T-helper 17 cell (primary cell): Measurements from ENCODE around the gene UBXN10. TPM values are rescaled to one million over a fixed set of nuclear protein-coding genes. Genes with fewer than 3 reads are reported as not detected.

Experiments
- ATAC-seq: fragments of 150-1000 bp; cut with Tn5 transposase; 2 replicates; pipeline ENCODE4 v1.10.0; 2021; ENCODE audit warnings: mild to moderate bottlenecking, moderate library complexity
- DNase-seq, 3 donors: peaks; one replicate each; pipeline versions ENCODE4 v3.0.0 to v3.0.0-alpha.2; 2020 to 2021
- H3K9me3 ChIP-seq: one replicate; pipeline ENCODE4 v1.7.0; 2013; ENCODE audit warnings: low read length, mild to moderate bottlenecking; ENCODE audit not compliant: control insufficient read depth, poor library complexity, severe bottlenecking
- H3K27ac Mint-ChIP-seq: one replicate; pipeline ENCODE4 v1.8.0; 2022; ENCODE audit warnings: mild to moderate bottlenecking, moderate library complexity, mixed read lengths
- H3K27me3 Mint-ChIP-seq: one replicate; pipeline ENCODE4 v1.8.0; 2022; ENCODE audit warnings: mixed read lengths
- H3K36me3 Mint-ChIP-seq: one replicate; pipeline ENCODE4 v1.8.0; 2022; ENCODE audit warnings: low read depth, mixed read lengths
- H3K4me1 Mint-ChIP-seq: one replicate; pipeline ENCODE4 v1.8.0; 2022; ENCODE audit warnings: mild to moderate bottlenecking, mixed read lengths
- H3K4me3 Mint-ChIP-seq: one replicate; pipeline ENCODE4 v1.8.0; 2022; ENCODE audit warnings: mild to moderate bottlenecking, moderate library complexity, mixed read lengths
- total RNA-seq, 4 donors: library from RNA in 2 of 4; stranded (reverse) in 2 of 4; gene quantifications; one replicate each; pipeline ENCODE4 v1.2.3 and lab custom pipeline; 2022 to 2026

The UBXN10 gene
- total RNA-seq, 2 donors from 2014 or later = 0.81 to 1.0 TPM

- Mint-ChIP-seq H3K27ac (no peak overlapping the region), H3K4me1 (peaks cover 19% of the 10 kb centered on the region), H3K4me3 (no peak overlapping the region), H3K27me3 (no peaks in the 10 kb centered on the region), H3K36me3 (no peaks in the 10 kb centered on the region)
- DNase-seq (no peak), ATAC-seq (no peak)
- H3K9me3 ChIP-seq = no peaks in the 10 kb centered on the region
These were observed 5.1 kb upstream of the UBXN10 start for GRCh38 chr1:20180844-20181207.

- no peaks in the 10 kb centered on the region for H3K9me3 ChIP-seq
- Mint-ChIP-seq H3K36me3 (no peaks in the 10 kb centered on the region), H3K27me3 (no peaks in the 10 kb centered on the region), H3K27ac (peak overlapping the region; percentile 24), H3K4me3 (no peak overlapping the region), H3K4me1 (peaks cover 32% of the 10 kb centered on the region)
- no peak for DNase-seq
- no peak for ATAC-seq
These were observed 3.5 kb upstream of the UBXN10 start for GRCh38 chr1:20182415-20182814.

GRCh38 chr1:20183035-20183434 lies 2.9 kb upstream of the UBXN10 start:
- Mint-ChIP-seq H3K36me3 (peaks cover 1% of the 10 kb centered on the region), H3K4me1 (peaks cover 37% of the 10 kb centered on the region), H3K27me3 (no peaks in the 10 kb centered on the region), H3K4me3 (no peak overlapping the region), H3K27ac (peak overlapping the region; percentile 24)
- no peaks in the 10 kb centered on the region for H3K9me3 ChIP-seq
- DNase-seq = no peak
- ATAC-seq = no peak

GRCh38 chr1:20183616-20184271 lies 2.2 kb upstream of the UBXN10 start:
- no peaks in the 10 kb centered on the region for H3K9me3 ChIP-seq
- Mint-ChIP-seq H3K27ac (peak overlapping the region; percentile 92), H3K27me3 (no peaks in the 10 kb centered on the region), H3K4me3 (no peak overlapping the region), H3K36me3 (peaks cover 4% of the 10 kb centered on the region), H3K4me1 (peaks cover 44% of the 10 kb centered on the region)
- DNase-seq (no peak), ATAC-seq (no peak)

- H3K4me1 Mint-ChIP-seq = peaks cover 51% of the 10 kb centered on the region
- H3K9me3 ChIP-seq = no peaks in the 10 kb centered on the region
- peak overlapping the region; percentile 92 for H3K4me3 Mint-ChIP-seq
- ATAC-seq (no peak), DNase-seq (no peak)
- no peaks in the 10 kb centered on the region for H3K27me3 Mint-ChIP-seq
- H3K27ac Mint-ChIP-seq = peak overlapping the region; percentile 92
- H3K36me3 Mint-ChIP-seq = peaks cover 4% of the 10 kb centered on the region
These were observed 1.4 kb upstream of the UBXN10 start for GRCh38 chr1:20184481-20184900.

- H3K27ac Mint-ChIP-seq = peak overlapping the region; percentile 92
- DNase-seq = peak; percentile 19 to 45 (median 35)
- peak; percentile 80 for ATAC-seq
- no peaks in the 10 kb centered on the region for H3K27me3 Mint-ChIP-seq
- peaks cover 4% of the 10 kb centered on the region for H3K36me3 Mint-ChIP-seq
- peaks cover 52% of the 10 kb centered on the region for H3K4me1 Mint-ChIP-seq
- H3K4me3 Mint-ChIP-seq = peak overlapping the region; percentile 92
- no peaks in the 10 kb centered on the region for H3K9me3 ChIP-seq
These were observed 681 bp upstream of the UBXN10 start for GRCh38 chr1:20184997-20185833.

- peaks cover 52% of the 10 kb centered on the region for H3K4me1 Mint-ChIP-seq
- peak in 1 of 3 donors; percentile 19 for DNase-seq
- peaks cover 4% of the 10 kb centered on the region for H3K36me3 Mint-ChIP-seq
- H3K9me3 ChIP-seq = no peaks in the 10 kb centered on the region
- H3K27ac Mint-ChIP-seq = peak overlapping the region; percentile 92
- peak overlapping the region; percentile 86 for H3K4me3 Mint-ChIP-seq
- ATAC-seq = peak; percentile 58
- H3K27me3 Mint-ChIP-seq = no peaks in the 10 kb centered on the region
These were observed 1.4 kb downstream of the UBXN10 start for GRCh38 chr1:20187103-20187812.

GRCh38 chr1:20187813-20188454 lies 2.0 kb downstream of the UBXN10 start:
- H3K27me3 Mint-ChIP-seq = no peaks in the 10 kb centered on the region
- DNase-seq = no peak
- ATAC-seq = no peak
- no peak overlapping the region for H3K27ac Mint-ChIP-seq
- H3K4me3 Mint-ChIP-seq = peak overlapping the region; percentile 86
- no peaks in the 10 kb centered on the region for H3K9me3 ChIP-seq
- peaks cover 4% of the 10 kb centered on the region for H3K36me3 Mint-ChIP-seq
- H3K4me1 Mint-ChIP-seq = peaks cover 52% of the 10 kb centered on the region

- Mint-ChIP-seq H3K36me3 (peaks cover 4% of the 10 kb centered on the region), H3K4me1 (peaks cover 49% of the 10 kb centered on the region), H3K27ac (no peak overlapping the region), H3K4me3 (peak overlapping the region; percentile 79), H3K27me3 (no peaks in the 10 kb centered on the region)
- DNase-seq = no peak
- H3K9me3 ChIP-seq = no peaks in the 10 kb centered on the region
- no peak for ATAC-seq
These were observed 2.5 kb downstream of the UBXN10 start for GRCh38 chr1:20188455-20188817.

- H3K36me3 Mint-ChIP-seq = peaks cover 4% of the 10 kb centered on the region
- no peaks in the 10 kb centered on the region for H3K9me3 ChIP-seq
- H3K27me3 Mint-ChIP-seq = no peaks in the 10 kb centered on the region
- no peak overlapping the region for H3K27ac Mint-ChIP-seq
- no peak overlapping the region for H3K4me3 Mint-ChIP-seq
- no peak for ATAC-seq
- H3K4me1 Mint-ChIP-seq = peaks cover 45% of the 10 kb centered on the region
- DNase-seq = no peak
These were observed 3.8 kb downstream of the UBXN10 start for GRCh38 chr1:20189664-20190063.

GRCh38 chr1:20190256-20191160 lies 4.6 kb downstream of the UBXN10 start:
- no peaks in the 10 kb centered on the region for H3K9me3 ChIP-seq
- Mint-ChIP-seq H3K36me3 (peaks cover 6% of the 10 kb centered on the region), H3K4me1 (peaks cover 41% of the 10 kb centered on the region), H3K27me3 (peaks cover 7% of the 10 kb centered on the region), H3K27ac (no peak overlapping the region), H3K4me3 (no peak overlapping the region)
- DNase-seq (no peak), ATAC-seq (no peak)

GRCh38 chr1:20191266-20191825 lies 5.5 kb downstream of the UBXN10 start:
- Mint-ChIP-seq H3K4me3 (no peak overlapping the region), H3K36me3 (peaks cover 6% of the 10 kb centered on the region), H3K27me3 (peaks cover 7% of the 10 kb centered on the region), H3K27ac (no peak overlapping the region), H3K4me1 (peaks cover 38% of the 10 kb centered on the region)
- DNase-seq (no peak), ATAC-seq (no peak)
- H3K9me3 ChIP-seq = no peaks in the 10 kb centered on the region
